ENCODE data around the gene TRMT11.
A peak's percentile ranks its signal among the peaks of the same experiment; 100 is the strongest.

DNA sequence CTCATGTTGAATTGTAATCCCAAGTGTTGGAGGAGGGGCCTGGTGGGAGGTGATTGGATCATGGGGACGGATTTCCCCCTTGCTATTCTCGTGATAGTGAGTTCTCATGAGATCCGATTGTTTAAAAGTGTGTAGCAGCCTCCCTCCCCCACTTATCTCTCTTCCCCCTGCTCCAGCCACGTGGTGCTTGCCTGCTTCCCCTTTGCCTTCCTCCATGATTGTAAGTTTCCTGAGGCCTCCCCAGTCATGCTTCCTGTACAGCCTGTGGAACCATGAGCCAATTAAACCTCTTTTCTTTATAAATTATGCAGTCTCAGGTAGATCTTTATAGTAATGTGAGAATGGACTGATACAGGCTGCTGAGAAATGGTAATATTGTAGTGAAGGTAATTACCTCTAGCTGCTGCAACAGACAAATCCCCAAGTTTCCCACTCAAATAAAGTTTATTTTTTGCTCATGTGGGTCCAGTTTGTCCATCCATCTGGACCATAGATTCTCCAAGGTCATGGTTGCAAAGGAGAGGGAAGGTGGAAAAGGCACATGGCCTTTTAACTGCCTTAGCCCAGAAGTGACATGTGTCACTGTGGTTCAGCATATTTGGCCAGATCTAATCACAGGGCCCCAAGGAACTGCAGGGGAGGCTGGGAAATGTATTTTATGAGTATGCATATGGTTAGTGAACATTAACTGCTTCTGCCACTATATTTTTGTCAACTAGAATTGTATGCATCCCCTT lies 89.2 kb downstream of the TRMT11 start:
- TF ChIP-seq POLR2AphosphoS5 (IDR thresholded peaks at IDR 0.05; ENCODE audit: control insufficient read depth, insufficient read depth, low read depth, low read length) = no peak
- TF ChIP-seq, protein P1, sequence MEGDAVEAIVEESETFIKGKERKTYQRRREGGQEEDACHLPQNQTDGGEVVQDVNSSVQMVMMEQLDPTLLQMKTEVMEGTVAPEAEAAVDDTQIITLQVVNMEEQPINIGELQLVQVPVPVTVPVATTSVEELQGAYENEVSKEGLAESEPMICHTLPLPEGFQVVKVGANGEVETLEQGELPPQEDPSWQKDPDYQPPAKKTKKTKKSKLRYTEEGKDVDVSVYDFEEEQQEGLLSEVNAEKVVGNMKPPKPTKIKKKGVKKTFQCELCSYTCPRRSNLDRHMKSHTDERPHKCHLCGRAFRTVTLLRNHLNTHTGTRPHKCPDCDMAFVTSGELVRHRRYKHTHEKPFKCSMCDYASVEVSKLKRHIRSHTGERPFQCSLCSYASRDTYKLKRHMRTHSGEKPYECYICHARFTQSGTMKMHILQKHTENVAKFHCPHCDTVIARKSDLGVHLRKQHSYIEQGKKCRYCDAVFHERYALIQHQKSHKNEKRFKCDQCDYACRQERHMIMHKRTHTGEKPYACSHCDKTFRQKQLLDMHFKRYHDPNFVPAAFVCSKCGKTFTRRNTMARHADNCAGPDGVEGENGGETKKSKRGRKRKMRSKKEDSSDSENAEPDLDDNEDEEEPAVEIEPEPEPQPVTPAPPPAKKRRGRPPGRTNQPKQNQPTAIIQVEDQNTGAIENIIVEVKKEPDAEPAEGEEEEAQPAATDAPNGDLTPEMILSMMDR (IDR thresholded peaks at IDR 0.05 in 2 of 3, conservative IDR thresholded peaks at IDR 0.05 in 1 of 3; ENCODE audit: insufficient read depth in 2 of 3, low read depth in 1 of 3, low read length in 3 of 3) = no peak
- no peak for TF ChIP-seq SP1 (CRISPR knock-in tag; IDR thresholded peaks at IDR 0.05)
- TF ChIP-seq SMC3 (conservative IDR thresholded peaks at IDR 0.05; ENCODE audit: insufficient read depth, low read depth, low read length) = no peak
- TF ChIP-seq, protein P2, sequence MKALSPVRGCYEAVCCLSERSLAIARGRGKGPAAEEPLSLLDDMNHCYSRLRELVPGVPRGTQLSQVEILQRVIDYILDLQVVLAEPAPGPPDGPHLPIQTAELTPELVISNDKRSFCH (CRISPR knock-in tag; IDR thresholded peaks at IDR 0.05) = no peak
- TF ChIP-seq, protein P2 (tag; IDR thresholded peaks at IDR 0.05) = 0 out of 2 replicates have a peak, but pooled peaks have one; percentile 26
- TF ChIP-seq BCL6 (CRISPR knock-in tag; IDR thresholded peaks at IDR 0.05) = no peak
- TF ChIP-seq EZH2 (IDR thresholded peaks at IDR 0.05; ENCODE audit: borderline replicate concordance, low read depth, low read length) = no peak
- TF ChIP-seq CTBP1 (IDR thresholded peaks at IDR 0.05; ENCODE audit: borderline replicate concordance) = no peak
- no peak for TF ChIP-seq SPI1 (IDR thresholded peaks at IDR 0.05; ENCODE audit: borderline replicate concordance, low read depth, low read length)
- TF ChIP-seq, protein P3, sequence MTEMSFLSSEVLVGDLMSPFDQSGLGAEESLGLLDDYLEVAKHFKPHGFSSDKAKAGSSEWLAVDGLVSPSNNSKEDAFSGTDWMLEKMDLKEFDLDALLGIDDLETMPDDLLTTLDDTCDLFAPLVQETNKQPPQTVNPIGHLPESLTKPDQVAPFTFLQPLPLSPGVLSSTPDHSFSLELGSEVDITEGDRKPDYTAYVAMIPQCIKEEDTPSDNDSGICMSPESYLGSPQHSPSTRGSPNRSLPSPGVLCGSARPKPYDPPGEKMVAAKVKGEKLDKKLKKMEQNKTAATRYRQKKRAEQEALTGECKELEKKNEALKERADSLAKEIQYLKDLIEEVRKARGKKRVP (CRISPR knock-in tag; IDR thresholded peaks at IDR 0.05) = no peak
- TF ChIP-seq PML (IDR thresholded peaks at IDR 0.05; ENCODE audit: low read length) = no peak
- peak; percentile 76 for TF ChIP-seq EP400 (IDR thresholded peaks at IDR 0.05)

Measured in K562 (cell line).